Psoas muscle (tissue), 8 donors: Measurements from ENCODE around the gene GYS2. TPM values are rescaled to one million over a fixed set of nuclear protein-coding genes. Genes with fewer than 3 reads are reported as not detected.
A peak's percentile ranks its signal among the peaks of the same experiment; 100 is the strongest.

ENCODE experiments used
- ATAC-seq, 4 donors: fragments of 200-7000 bp; cut with Tn5 transposase; one replicate each; pipeline ENCODE4 v1.9.1; 2020; ENCODE audit warnings: moderate library complexity in 3 of 4, mild to moderate bottlenecking in 2 of 4
- DNase-seq, 2 donors: peaks; one replicate each; pipeline ENCODE4 v3.0.0-alpha.2; 2020
- H3K27ac ChIP-seq: fragments of 200-600 bp; one replicate; pipeline ENCODE4 v1.8.0; 2022
- H3K27me3 ChIP-seq, 3 donors: fragments of 200-600 bp in 1 of 3; one replicate each; pipeline versions ENCODE4 v1.6.1 to v1.8.0; 2013 to 2022; ENCODE audit warnings: low read length in 2 of 3, mild to moderate bottlenecking in 2 of 3, moderate library complexity in 1 of 3; ENCODE audit not compliant: insufficient read depth in 3 of 3
- H3K36me3 ChIP-seq, 2 donors: fragments of 200-600 bp in 1 of 2; one replicate each; pipeline versions ENCODE4 v1.6.1 to v1.8.0; 2013 to 2022; ENCODE audit warnings: low read depth in 1 of 2, mild to moderate bottlenecking in 1 of 2, moderate library complexity in 1 of 2; ENCODE audit not compliant: insufficient read depth in 1 of 2
- H3K4me1 ChIP-seq: fragments of 200-600 bp; one replicate; pipeline ENCODE4 v1.8.0; 2022
- H3K4me3 ChIP-seq: fragments of 200-600 bp; one replicate; pipeline ENCODE4 v1.8.0; 2022; ENCODE audit warnings: mild to moderate bottlenecking
- H3K9me3 ChIP-seq: fragments of 200-600 bp; one replicate; pipeline ENCODE4 v1.8.0; 2022
- CTCF ChIP-seq: fragments of 200-600 bp; IDR thresholded peaks from one replicate; pipeline ENCODE4 v1.8.0; 2022; ENCODE audit warnings: antibody characterized with exemption
- WGBS, 3 donors: extraction: QIAGEN DNeasy Blood & Tissue Kit; methylation state at CpG; one replicate each; pipeline versions ENCODE4 v1.1.6 to v1.1.7; 2013; 5-methylcytosine and 5-hydroxymethylcytosine counted together
- intact Hi-C, 2 donors: fragments of 100-400 bp; cut with DNase I; formaldehyde crosslinking; loops; one replicate each; pipeline versions ENCODE4 v1.11.0 to v1.14.2; 2022
- polyA plus RNA-seq, 3 donors: library from polyadenylated mRNA; stranded (reverse); fragments of 200-250 nt; gene quantifications; one replicate each; pipeline ENCODE4 v1.2.3, GENCODE V29; 2013
- total RNA-seq, 4 donors: library from RNA; stranded (reverse); fragmentation: NEBNext Ultra II Directional in 2 of 4; extraction: Animal tissue kit (Norgen Biotek cat#: 25700) in 2 of 4; gene quantifications; one replicate each; pipeline versions ENCODE4 v1.2.1 to v1.2.4, GENCODE V29; 2021 to 2023
- donor health status: healthy with polysubstance abuse.
- donor health status: DM: no; HTN: no; CAD: no; lungs with moderate emphysema.
- donor health status: Bipolar disorder and iron deficiency.
- donor health status: healthy.
- donor health status: DM: yes; HTN: yes; CAD: no.
- donor health status: DM: no; HTN: no; CAD: no.
- donor health status: DM: no; HTN: no; CAD: no.
- donor health status: DM: yes; HTN: yes; CAD: no.

Gene GYS2
- total and polyA plus RNA-seq, 7 donors: 0.03 to 0.09 TPM; not detected in 5

GRCh38 chr12:21558100-21558679, 46.5 kb downstream of the GYS2 start:
- no peaks in the 10 kb centered on the region for H3K9me3 ChIP-seq
- H3K27me3 ChIP-seq: no peaks in the 10 kb centered on the region
- no peak overlapping the region for H3K27ac ChIP-seq
- H3K36me3 ChIP-seq: no peaks in the 10 kb centered on the region
- DNase-seq: no peak
- TF ChIP-seq CTCF: no peak
- 82 to 91% (median 82%) methylated on average over 9 of the region's 9 CpGs for WGBS, 3 donors
- no peak for ATAC-seq
- intact Hi-C loops: no loop called here
- no peak overlapping the region for H3K4me3 ChIP-seq
- no peaks in the 10 kb centered on the region for H3K4me1 ChIP-seq

GRCh38 chr12:21553329-21553675, 51.3 kb downstream of the GYS2 start:
- intact Hi-C loops: no loop called here
- no peak for TF ChIP-seq CTCF
- DNase-seq (no peak), ATAC-seq (peak; percentile 74 to 86 (median 84))
- no peaks in the 10 kb centered on the region for H3K27me3 ChIP-seq
- H3K4me1 ChIP-seq: peaks cover 26% of the 10 kb centered on the region
- H3K4me3 ChIP-seq: no peak overlapping the region
- H3K36me3 ChIP-seq: no peaks in the 10 kb centered on the region
- H3K27ac ChIP-seq: peak overlapping the region; percentile 89
- no peaks in the 10 kb centered on the region for H3K9me3 ChIP-seq

GRCh38 chr12:21552635-21553328, 51.9 kb downstream of the GYS2 start:
- Histone ChIP-seq H3K9me3 (no peaks in the 10 kb centered on the region), H3K4me3 (no peak overlapping the region), H3K27me3 (no peaks in the 10 kb centered on the region), H3K4me1 (peaks cover 26% of the 10 kb centered on the region), H3K36me3 (no peaks in the 10 kb centered on the region), H3K27ac (peak overlapping the region; percentile 89)
- peak; percentile 38 to 57 (median 50) for ATAC-seq
- intact Hi-C loops: no loop called here
- no peak for TF ChIP-seq CTCF
- WGBS, 3 donors: 40 to 53% (median 43%) methylated on average over 6 of the region's 6 CpGs
- DNase-seq: no peak

- Histone ChIP-seq H3K27ac (peak overlapping the region; percentile 89), H3K36me3 (no peaks in the 10 kb centered on the region), H3K4me1 (peaks cover 26% of the 10 kb centered on the region), H3K9me3 (no peaks in the 10 kb centered on the region), H3K27me3 (no peaks in the 10 kb centered on the region), H3K4me3 (no peak overlapping the region)
- WGBS, 3 donors: 5 to 10% (median 8%) methylated on average over 4 of the region's 4 CpGs
- intact Hi-C loops: no loop called here
- DNase-seq (no peak), ATAC-seq (peak; percentile 82 to 94 (median 86))
- no peak for TF ChIP-seq CTCF
Measured at GRCh38 chr12:21551841-21552465, 52.7 kb downstream of the GYS2 start.
